PC-3 (cell line): Measurements from ENCODE around the gene IGSF23.

Source experiments
- EZH2 ChIP-seq: fragments of 300-600 bp; sonication (generic); IDR thresholded peaks from one replicate; pipeline ENCODE4 v1.6.1; 2017; ENCODE audit warnings: antibody characterized with exemption, mild to moderate bottlenecking, low read length; ENCODE audit not compliant: unreplicated experiment
- TF ChIP-seq, protein P1 (sequence below): fragments of 300-600 bp; sonication (generic); conservative IDR thresholded peaks from 2 replicates; pipeline ENCODE4 v1.5.1; 2017; ENCODE audit warnings: antibody characterized with exemption, low read depth, mild to moderate bottlenecking, low read length

DNA sequence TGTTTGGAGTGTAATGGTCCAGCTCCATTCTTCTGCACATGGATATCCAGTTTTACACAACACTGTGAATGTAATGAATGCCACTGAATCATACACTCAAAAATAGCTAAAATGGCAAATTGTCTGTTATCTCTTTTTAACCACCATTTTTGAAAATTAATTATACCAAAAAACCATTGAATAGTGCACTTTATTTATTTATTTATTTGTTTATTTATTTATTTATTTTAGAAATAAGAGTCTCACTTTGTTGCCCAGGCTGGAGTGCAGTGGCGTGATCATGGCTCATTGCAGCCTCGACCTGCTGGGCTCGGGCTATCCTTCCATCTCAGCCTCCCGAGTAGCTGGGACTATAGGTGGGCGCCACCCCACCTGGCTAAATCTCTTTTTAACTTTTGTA, 50.6 kb downstream of the IGSF23 start:
- TF ChIP-seq, protein P1, sequence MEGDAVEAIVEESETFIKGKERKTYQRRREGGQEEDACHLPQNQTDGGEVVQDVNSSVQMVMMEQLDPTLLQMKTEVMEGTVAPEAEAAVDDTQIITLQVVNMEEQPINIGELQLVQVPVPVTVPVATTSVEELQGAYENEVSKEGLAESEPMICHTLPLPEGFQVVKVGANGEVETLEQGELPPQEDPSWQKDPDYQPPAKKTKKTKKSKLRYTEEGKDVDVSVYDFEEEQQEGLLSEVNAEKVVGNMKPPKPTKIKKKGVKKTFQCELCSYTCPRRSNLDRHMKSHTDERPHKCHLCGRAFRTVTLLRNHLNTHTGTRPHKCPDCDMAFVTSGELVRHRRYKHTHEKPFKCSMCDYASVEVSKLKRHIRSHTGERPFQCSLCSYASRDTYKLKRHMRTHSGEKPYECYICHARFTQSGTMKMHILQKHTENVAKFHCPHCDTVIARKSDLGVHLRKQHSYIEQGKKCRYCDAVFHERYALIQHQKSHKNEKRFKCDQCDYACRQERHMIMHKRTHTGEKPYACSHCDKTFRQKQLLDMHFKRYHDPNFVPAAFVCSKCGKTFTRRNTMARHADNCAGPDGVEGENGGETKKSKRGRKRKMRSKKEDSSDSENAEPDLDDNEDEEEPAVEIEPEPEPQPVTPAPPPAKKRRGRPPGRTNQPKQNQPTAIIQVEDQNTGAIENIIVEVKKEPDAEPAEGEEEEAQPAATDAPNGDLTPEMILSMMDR = no peak
- no peak for TF ChIP-seq EZH2
